Naive thymus-derived CD4-positive, alpha-beta T cell (primary cell): ENCODE measurements around the gene SPEG. TPM values are rescaled to one million over a fixed set of nuclear protein-coding genes. Genes with fewer than 3 reads are reported as not detected.

Source experiments
- ATAC-seq: fragments of 150-1000 bp; cut with Tn5 transposase; 2 replicates; pipeline ENCODE4 v1.10.0; 2021; ENCODE audit warnings: mild to moderate bottlenecking, moderate library complexity
- CTCF ChIA-PET: fragments of 350-600 bp; sonication (Branson Sonifier 250); formaldehyde crosslinking; loops from one replicate; lab custom pipeline; 2021; ENCODE audit warnings: antibody characterized with exemption; lab: Charles Lee
- POLR2A ChIA-PET: fragments of 350-600 bp; sonication (Branson Sonifier 250); formaldehyde crosslinking; loops from one replicate; lab custom pipeline; 2021; ENCODE audit warnings: antibody characterized with exemption, inconsistent platforms; lab: Charles Lee
- DNase-seq, 9 donors: peaks; one replicate each; pipeline versions ENCODE4 v3.0.0 to v3.0.0-alpha.2; 2020 to 2022; ENCODE audit warnings: mixed read lengths in 1 of 9
- H3K27ac ChIP-seq: one replicate; pipeline ENCODE4 v1.7.0; 2013; ENCODE audit warnings: mild to moderate bottlenecking, low read depth, low read length, moderate library complexity
- H3K27me3 ChIP-seq, 2 donors: one replicate each; pipeline ENCODE4 v1.7.0; 2013; ENCODE audit warnings: low read length in 2 of 2, mild to moderate bottlenecking in 2 of 2, moderate library complexity in 2 of 2; ENCODE audit not compliant: control insufficient read depth in 2 of 2, insufficient read depth in 2 of 2
- H3K36me3 ChIP-seq, 3 experiments: 1 replicate in 2 of 3; 2 replicates in 1 of 3; pipeline ENCODE4 v1.7.0; 2013; ENCODE audit warnings: low read length in 3 of 3, mild to moderate bottlenecking in 3 of 3, moderate library complexity in 1 of 3; ENCODE audit not compliant: insufficient read depth in 3 of 3, control insufficient read depth in 2 of 3
- H3K4me1 ChIP-seq, 2 donors: one replicate each; pipeline ENCODE4 v1.7.0; 2013; ENCODE audit warnings: low read length in 2 of 2, mild to moderate bottlenecking in 2 of 2, moderate library complexity in 1 of 2; ENCODE audit not compliant: control insufficient read depth in 2 of 2, insufficient read depth in 2 of 2
- H3K4me3 ChIP-seq: 2 replicates; pipeline ENCODE4 v1.7.0; 2013; ENCODE audit warnings: mild to moderate bottlenecking, low read length
- H3K9me3 ChIP-seq, 3 experiments: 1 replicate in 2 of 3; 2 replicates in 1 of 3; pipeline ENCODE4 v1.7.0; 2013; ENCODE audit warnings: low read length in 3 of 3; ENCODE audit not compliant: control insufficient read depth in 2 of 3
- H3K27ac Mint-ChIP-seq, 9 donors: one replicate each; pipeline ENCODE4 v1.8.0; 2020 to 2022; ENCODE audit warnings: mixed read lengths in 9 of 9, mild to moderate bottlenecking in 8 of 9, moderate library complexity in 5 of 9, inconsistent platforms in 2 of 9
- H3K27me3 Mint-ChIP-seq, 5 donors: one replicate each; pipeline ENCODE4 v1.8.0; 2021 to 2022; ENCODE audit warnings: mixed read lengths in 5 of 5, mild to moderate bottlenecking in 1 of 5
- H3K36me3 Mint-ChIP-seq, 5 donors: one replicate each; pipeline ENCODE4 v1.8.0; 2020 to 2022; ENCODE audit warnings: mixed read lengths in 5 of 5, mild to moderate bottlenecking in 3 of 5, inconsistent platforms in 1 of 5
- H3K4me1 Mint-ChIP-seq, 7 donors: one replicate each; pipeline ENCODE4 v1.8.0; 2020 to 2022; ENCODE audit warnings: mixed read lengths in 7 of 7, mild to moderate bottlenecking in 3 of 7, inconsistent platforms in 1 of 7
- H3K4me3 Mint-ChIP-seq, 10 donors: one replicate each; pipeline ENCODE4 v1.8.0; 2020 to 2022; ENCODE audit warnings: mild to moderate bottlenecking in 10 of 10, mixed read lengths in 10 of 10, moderate library complexity in 6 of 10, inconsistent platforms in 2 of 10
- H3K9me3 Mint-ChIP-seq, 11 donors: one replicate each; pipeline ENCODE4 v1.8.0; 2020 to 2022; ENCODE audit warnings: mixed read lengths in 11 of 11, mild to moderate bottlenecking in 4 of 11, inconsistent platforms in 1 of 11, moderate library complexity in 1 of 11
- intact Hi-C, 2 donors: fragments of 100-400 bp; cut with micrococcal nuclease; formaldehyde crosslinking; loops; one replicate each; pipeline ENCODE4 v1.15.1; 2023
- polyA plus RNA-seq, 2 donors: library from polyadenylated mRNA; unstranded; fragments of 300-500 nt; fragmentation: Illumina TruSeq; gene quantifications; one replicate each; pipeline ENCODE4 v1.2.3, GENCODE V29; 2021
- total RNA-seq, 6 experiments: library from RNA in 5 of 6; stranded (reverse) in 5 of 6; gene quantifications; 1 replicate in 5 of 6; 2 replicates in 1 of 6; pipeline ENCODE4 v1.2.3 and lab custom pipeline; 2021 to 2026

The SPEG gene
- total and polyA plus RNA-seq, 7 experiments from 2014 or later, result 0.26 to 23.2 (median 11.8) TPM

GRCh38 chr2:219459460-219460311 is 25.0 kb downstream of the SPEG start:
- Mint-ChIP-seq H3K4me3 (no peak overlapping the region), H3K4me1 (peaks cover 0 to 9% (median 2%) of the 10 kb centered on the region in 7 donors), H3K9me3 (no peaks in the 10 kb centered on the region)

GRCh38 chr2:219460424-219460926 is 25.8 kb downstream of the SPEG start:
- peaks cover 0 to 9% (median 2%) of the 10 kb centered on the region in 7 donors for H3K4me1 Mint-ChIP-seq
- CTCF ChIA-PET, result interaction anchor here (0.6 to 1.4 kb wide), 3 partner anchors 19 to 74 kb away, joined by 3 to 7 read pairs (median 6); no protein-coding TSS in a partner anchor
- no peak for ATAC-seq

More at GRCh38 chr2:219459460-219460311, 25.0 kb downstream of the SPEG start:
- intact Hi-C loops, result loop anchor here (1.0 kb wide), 2 partner anchors 56 to 71 kb away; no protein-coding TSS in a partner anchor
- Histone ChIP-seq H3K9me3 (no peaks in the 10 kb centered on the region), H3K4me1 (no peaks in the 10 kb centered on the region), H3K27me3 (no peaks in the 10 kb centered on the region), H3K27ac (no peak overlapping the region), H3K36me3 (peaks cover 0 to 10% (median 0%) of the 10 kb centered on the region in 3 experiments), H3K4me3 (no peak overlapping the region)
- ChIA-PET POLR2A (no interaction called here), CTCF (interaction anchor here (0.7 to 2.5 kb wide), 3 partner anchors 70 to 78 kb away, joined by 3 to 10 read pairs (median 7); no protein-coding TSS in a partner anchor)
- Mint-ChIP-seq H3K27me3 (no peaks in the 10 kb centered on the region), H3K36me3 (peaks cover 0 to 4% (median 0%) of the 10 kb centered on the region in 5 donors), H3K27ac (peak overlapping the region in 1 of 9 donors; percentile 21)
- peak in 3 of 9 donors; percentile 17 to 49 (median 36) for DNase-seq
- ATAC-seq, result peak; percentile 43

GRCh38 chr2:219461047-219461514 is 26.4 kb downstream of the SPEG start:
- POLR2A ChIA-PET, result no interaction called here

More at GRCh38 chr2:219460424-219460926, 25.8 kb downstream of the SPEG start:
- no peak overlapping the region for H3K27ac ChIP-seq
- Mint-ChIP-seq H3K27me3 (no peaks in the 10 kb centered on the region), H3K9me3 (no peaks in the 10 kb centered on the region), H3K4me3 (no peak overlapping the region), H3K36me3 (peaks cover 0 to 8% (median 0%) of the 10 kb centered on the region in 5 donors), H3K27ac (no peak overlapping the region)
- no peaks in the 10 kb centered on the region for H3K4me1 ChIP-seq
- H3K36me3 ChIP-seq, result peaks cover 0 to 16% (median 0%) of the 10 kb centered on the region in 3 experiments
- H3K9me3 ChIP-seq, result no peaks in the 10 kb centered on the region
- no peak for DNase-seq
- H3K4me3 ChIP-seq, result no peak overlapping the region
- POLR2A ChIA-PET, result no interaction called here
- intact Hi-C loops, result no loop called here
- H3K27me3 ChIP-seq, result no peaks in the 10 kb centered on the region

GRCh38 chr2:219461669-219462068 is 27.0 kb downstream of the SPEG start:
- no peak overlapping the region for H3K4me3 ChIP-seq
- H3K36me3 ChIP-seq, result peaks cover 0 to 20% (median 0%) of the 10 kb centered on the region in 3 experiments
- CTCF ChIA-PET, result interaction anchor here (0.6 kb wide), 1 partner anchor 19 kb away, joined by 3 read pairs; no protein-coding TSS in a partner anchor
- H3K9me3 ChIP-seq, result no peaks in the 10 kb centered on the region
- intact Hi-C loops, result no loop called here
- POLR2A ChIA-PET, result no interaction called here
- no peaks in the 10 kb centered on the region for H3K4me1 ChIP-seq
- Mint-ChIP-seq H3K9me3 (no peaks in the 10 kb centered on the region), H3K27ac (no peak overlapping the region), H3K4me3 (no peak overlapping the region), H3K36me3 (peaks cover 0 to 9% (median 0%) of the 10 kb centered on the region in 5 donors), H3K27me3 (no peaks in the 10 kb centered on the region), H3K4me1 (peaks cover 0 to 9% (median 2%) of the 10 kb centered on the region in 7 donors)
- no peak overlapping the region for H3K27ac ChIP-seq
- ATAC-seq, result no peak
- no peak for DNase-seq
- no peaks in the 10 kb centered on the region for H3K27me3 ChIP-seq

More at GRCh38 chr2:219461047-219461514, 26.4 kb downstream of the SPEG start:
- H3K27me3 ChIP-seq, result no peaks in the 10 kb centered on the region
- intact Hi-C loops, result no loop called here
- ATAC-seq (peak; percentile 13), DNase-seq (no peak)
- H3K27ac ChIP-seq, result no peak overlapping the region
- no peaks in the 10 kb centered on the region for H3K9me3 Mint-ChIP-seq
- CTCF ChIA-PET, result interaction anchor here (0.6 to 1.4 kb wide), 3 partner anchors 20 to 73 kb away, joined by 3 to 7 read pairs (median 6); no protein-coding TSS in a partner anchor
- no peaks in the 10 kb centered on the region for H3K9me3 ChIP-seq
- no peaks in the 10 kb centered on the region for H3K4me1 ChIP-seq
- peaks cover 0 to 16% (median 0%) of the 10 kb centered on the region in 3 experiments for H3K36me3 ChIP-seq
- peaks cover 0 to 9% (median 2%) of the 10 kb centered on the region in 7 donors for H3K4me1 Mint-ChIP-seq
- no peak overlapping the region for H3K4me3 ChIP-seq
- H3K36me3 Mint-ChIP-seq, result peaks cover 0 to 9% (median 0%) of the 10 kb centered on the region in 5 donors
- no peaks in the 10 kb centered on the region for H3K27me3 Mint-ChIP-seq
- H3K4me3 Mint-ChIP-seq, result no peak overlapping the region
- H3K27ac Mint-ChIP-seq, result no peak overlapping the region

GRCh38 chr2:219462349-219462748 is 27.7 kb downstream of the SPEG start:
- Mint-ChIP-seq H3K36me3 (peaks cover 0 to 12% (median 0%) of the 10 kb centered on the region in 5 donors), H3K4me3 (no peak overlapping the region), H3K27ac (no peak overlapping the region), H3K27me3 (no peaks in the 10 kb centered on the region), H3K4me1 (peaks cover 0 to 9% (median 2%) of the 10 kb centered on the region in 7 donors), H3K9me3 (no peaks in the 10 kb centered on the region)
- DNase-seq (no peak), ATAC-seq (no peak)
- H3K4me1 ChIP-seq, result no peaks in the 10 kb centered on the region
- intact Hi-C loops, result no loop called here
- ChIA-PET CTCF (interaction anchor here (0.6 kb wide), 1 partner anchor 20 kb away, joined by 3 read pairs; no protein-coding TSS in a partner anchor), POLR2A (no interaction called here)
- H3K4me3 ChIP-seq, result no peak overlapping the region
- no peaks in the 10 kb centered on the region for H3K27me3 ChIP-seq
- peaks cover 0 to 20% (median 0%) of the 10 kb centered on the region in 3 experiments for H3K36me3 ChIP-seq
- no peaks in the 10 kb centered on the region for H3K9me3 ChIP-seq
- no peak overlapping the region for H3K27ac ChIP-seq

GRCh38 chr2:219464286-219465032 is 29.8 kb downstream of the SPEG start:
- no peak overlapping the region for H3K4me3 ChIP-seq
- no peaks in the 10 kb centered on the region for H3K27me3 Mint-ChIP-seq
- H3K27me3 ChIP-seq, result no peaks in the 10 kb centered on the region
- POLR2A ChIA-PET, result no interaction called here
- H3K36me3 ChIP-seq, result peaks cover 0 to 20% (median 0%) of the 10 kb centered on the region in 3 experiments
- H3K27ac ChIP-seq, result no peak overlapping the region
- H3K4me3 Mint-ChIP-seq, result no peak overlapping the region
- DNase-seq, result no peak
- H3K36me3 Mint-ChIP-seq, result peaks cover 0 to 13% (median 0%) of the 10 kb centered on the region in 5 donors
- H3K9me3 ChIP-seq, result no peaks in the 10 kb centered on the region
- H3K27ac Mint-ChIP-seq, result no peak overlapping the region
- no peaks in the 10 kb centered on the region for H3K4me1 ChIP-seq
- no peaks in the 10 kb centered on the region for H3K9me3 Mint-ChIP-seq
- H3K4me1 Mint-ChIP-seq, result peaks cover 0 to 4% (median 0%) of the 10 kb centered on the region in 7 donors
- intact Hi-C loops, result no loop called here
- no peak for ATAC-seq
- CTCF ChIA-PET, result interaction anchor here (1.1 to 1.9 kb wide), 3 partner anchors 62 to 79 kb away, joined by 3 to 9 read pairs (median 3); no protein-coding TSS in a partner anchor
